ENCODE results near the gene TNFRSF25. TPM values are rescaled to one million over a fixed set of nuclear protein-coding genes. Genes with fewer than 3 reads are reported as not detected.

TNFRSF25 gene
- total and polyA plus RNA-seq, 9 of the 15 experiments (the other 6 are each of a cell fraction or from before 2014, with no cell fraction given) = 0.24 to 0.49 TPM; not detected in 7

DNA sequence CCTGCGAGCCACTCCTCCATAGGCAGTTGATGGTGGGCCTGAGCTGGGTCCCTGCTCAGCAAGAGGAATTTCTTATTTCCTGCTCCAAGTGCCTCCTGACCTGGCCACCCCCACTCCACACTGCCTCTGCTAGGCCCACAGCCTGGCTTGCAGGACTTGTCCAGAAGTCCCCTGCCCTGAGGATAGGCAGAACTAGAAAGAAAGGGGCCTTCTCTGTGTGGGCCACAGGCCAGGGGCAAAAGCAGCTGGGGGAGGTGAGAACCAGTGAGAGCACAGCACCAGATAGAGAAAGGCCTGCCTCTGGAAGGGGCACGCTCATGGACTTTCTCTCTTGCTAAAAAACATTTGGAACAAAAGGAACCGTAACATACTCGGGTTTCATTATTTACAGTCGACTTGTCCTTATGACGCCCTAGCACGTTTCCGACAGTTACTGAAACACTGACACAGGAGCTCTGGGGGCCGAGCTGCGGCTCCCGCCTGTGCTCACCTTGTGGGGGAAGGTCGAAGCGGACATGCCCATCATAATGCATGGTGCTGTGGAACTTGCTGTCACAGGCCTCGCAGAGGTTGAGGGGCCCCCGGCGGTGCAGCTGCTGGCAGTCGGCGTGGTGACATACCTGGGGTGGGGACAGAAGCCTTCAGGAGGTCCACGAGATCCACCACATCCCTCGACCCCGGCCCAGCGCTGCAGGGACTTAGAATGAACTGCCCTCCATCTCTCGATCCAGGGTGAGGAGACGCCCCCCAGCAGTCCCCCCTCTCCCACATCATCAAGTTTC, 11.3 kb upstream of the TNFRSF25 start (continued):
- TF ChIP-seq CREB3L1 (IDR thresholded peaks at IDR 0.05; ENCODE audit: borderline replicate concordance, low read depth) = no peak
- TF ChIP-seq BHLHE40 (IDR thresholded peaks at IDR 0.05; ENCODE audit: low read length) = no peak

DNA sequence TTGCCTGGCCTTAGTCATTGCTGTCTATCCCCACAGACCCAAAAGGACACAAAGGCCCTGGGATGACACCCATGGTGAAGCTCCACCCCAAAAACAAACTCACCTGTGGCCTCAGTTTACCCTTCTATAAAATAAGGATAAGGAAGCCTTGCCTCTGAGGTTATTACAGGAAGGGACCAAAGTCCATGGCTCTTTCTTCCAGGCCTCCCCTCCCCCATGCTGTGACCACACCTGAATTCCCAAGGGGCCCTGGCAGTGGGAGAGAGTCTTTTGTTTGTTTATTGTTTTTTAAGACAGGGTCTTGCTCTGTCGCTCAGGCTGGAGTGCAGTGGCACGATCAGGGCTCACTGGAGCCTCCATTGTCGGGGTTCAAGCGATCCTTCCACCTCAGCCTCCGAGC, 10.5 kb upstream of the TNFRSF25 start:
- Histone ChIP-seq H3K79me2 (ENCODE audit: control insufficient read depth, insufficient read depth, low read length) (no peaks in the 10 kb centered on the region), H4K20me1 (replicated peaks; ENCODE audit: control insufficient read depth, insufficient read depth, low read length) (peaks cover 28% of the 10 kb centered on the region), H3K9ac (ENCODE audit: insufficient read depth in 1 of 2, low read depth in 2 of 2, low read length in 2 of 2) (0 out of 4 replicates have a peak overlapping the region, but pooled peaks of 1 of the 2 experiments have one; percentile 17), H3K27ac (ENCODE audit: extremely low read depth, low read depth, low read length) (no peak overlapping the region), H2AFZ (ENCODE audit: low read depth, low read length) (no peak overlapping the region), H3K9me1 (ENCODE audit: control insufficient read depth, insufficient read depth, low read length) (no peaks in the 10 kb centered on the region), H3K27me3 (ENCODE audit: control insufficient read depth in 2 of 2, insufficient read depth in 2 of 2, low read length in 2 of 2) (peaks cover 35 to 74% of the 10 kb centered on the region in 2 experiments), H3K4me1 (replicated peaks in 1 of 2; ENCODE audit: control insufficient read depth in 2 of 2, insufficient read depth in 2 of 2, low read length in 2 of 2) (peaks cover 3 to 42% of the 10 kb centered on the region in 2 experiments; a peak in 3 of 5 replicates), H3K36me3 (ENCODE audit: control insufficient read depth, insufficient read depth, low read length) (no peaks in the 10 kb centered on the region), H3K4me2 (ENCODE audit: insufficient read depth, low read length) (no peak overlapping the region), H3K9me3 (replicated peaks; ENCODE audit: control insufficient read depth, insufficient read depth, low read depth, low read length) (no peaks in the 10 kb centered on the region), H3K4me3 (no peak overlapping the region)
- no peak for ATAC-seq
- TF ChIP-seq, protein P1, sequence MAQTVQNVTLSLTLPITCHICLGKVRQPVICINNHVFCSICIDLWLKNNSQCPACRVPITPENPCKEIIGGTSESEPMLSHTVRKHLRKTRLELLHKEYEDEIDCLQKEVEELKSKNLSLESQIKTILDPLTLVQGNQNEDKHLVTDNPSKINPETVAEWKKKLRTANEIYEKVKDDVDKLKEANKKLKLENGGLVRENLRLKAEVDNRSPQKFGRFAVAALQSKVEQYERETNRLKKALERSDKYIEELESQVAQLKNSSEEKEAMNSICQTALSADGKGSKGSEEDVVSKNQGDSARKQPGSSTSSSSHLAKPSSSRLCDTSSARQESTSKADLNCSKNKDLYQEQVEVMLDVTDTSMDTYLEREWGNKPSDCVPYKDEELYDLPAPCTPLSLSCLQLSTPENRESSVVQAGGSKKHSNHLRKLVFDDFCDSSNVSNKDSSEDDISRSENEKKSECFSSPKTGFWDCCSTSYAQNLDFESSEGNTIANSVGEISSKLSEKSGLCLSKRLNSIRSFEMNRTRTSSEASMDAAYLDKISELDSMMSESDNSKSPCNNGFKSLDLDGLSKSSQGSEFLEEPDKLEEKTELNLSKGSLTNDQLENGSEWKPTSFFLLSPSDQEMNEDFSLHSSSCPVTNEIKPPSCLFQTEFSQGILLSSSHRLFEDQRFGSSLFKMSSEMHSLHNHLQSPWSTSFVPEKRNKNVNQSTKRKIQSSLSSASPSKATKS (CRISPR knock-in tag; IDR thresholded peaks at IDR 0.05) = no peak
- no peak for TF ChIP-seq BRF2 (IDR thresholded peaks at IDR 0.05; ENCODE audit: borderline replicate concordance, insufficient read depth, insufficient read length)
- intact Hi-C loops (cut with micrococcal nuclease) (no loop called here), in situ Hi-C loops (cut with MboI) (loop anchor here (25.0 kb wide), 1 partner anchor 736 kb away; no protein-coding TSS in a partner anchor)
- no peak for FAIRE-seq
- ChIA-PET CTCF (ENCODE audit: low intra/inter-chr PET ratio) (no interaction called here), POLR2A (interaction anchor here (0.5 kb wide), 1 partner anchor 56 kb away, joined by 3 read pairs; no protein-coding TSS in a partner anchor)
- WGBS (ENCODE audit: insufficient coverage, low coverage, missing lambda C conversion rate) = 21% methylated on average over 5 of the region's 5 CpGs
- no peak for DNase-seq (ENCODE audit: extremely low read depth in 1 of 4, low spot score in 3 of 4)
- BruUV-seq (replicated peaks) = no TSS peak
